Glutamatergic neuron (in vitro differentiated cells): ENCODE data around the gene MAP3K2. TPM values are rescaled to one million over a fixed set of nuclear protein-coding genes. Genes with fewer than 3 reads are reported as not detected.

ENCODE experiments used
- DNase-seq: peaks from one replicate; pipeline ENCODE4 v3.0.0; 2022
- H3K27ac Mint-ChIP-seq: one replicate; pipeline ENCODE4 v1.8.0; 2020; ENCODE audit warnings: mild to moderate bottlenecking, mixed read lengths, inconsistent platforms; ENCODE audit not compliant: unreplicated experiment
- H3K27me3 Mint-ChIP-seq: one replicate; pipeline ENCODE4 v1.8.0; 2020; ENCODE audit warnings: mild to moderate bottlenecking, moderate library complexity, mixed read lengths, inconsistent platforms; ENCODE audit not compliant: unreplicated experiment
- H3K36me3 Mint-ChIP-seq: one replicate; pipeline ENCODE4 v1.8.0; 2020; ENCODE audit warnings: mild to moderate bottlenecking, mixed read lengths, inconsistent platforms; ENCODE audit not compliant: unreplicated experiment
- H3K4me1 Mint-ChIP-seq: one replicate; pipeline ENCODE4 v1.8.0; 2020; ENCODE audit warnings: mild to moderate bottlenecking, low read depth, mixed read lengths, inconsistent platforms; ENCODE audit not compliant: unreplicated experiment
- H3K4me3 Mint-ChIP-seq: one replicate; pipeline ENCODE4 v1.8.0; 2020; ENCODE audit warnings: mild to moderate bottlenecking, mixed read lengths, inconsistent platforms; ENCODE audit not compliant: unreplicated experiment
- H3K9me3 Mint-ChIP-seq: one replicate; pipeline ENCODE4 v1.8.0; 2020; ENCODE audit warnings: mild to moderate bottlenecking, moderate library complexity, mixed read lengths, inconsistent platforms; ENCODE audit not compliant: unreplicated experiment
- total RNA-seq: library from RNA; stranded (reverse); fragmentation: NEBNext Ultra II Directional; extraction: Animal tissue kit (Norgen Biotek cat#: 25700); gene quantifications from one replicate; pipeline ENCODE4 v1.2.1, GENCODE V29; 2021; ENCODE audit not compliant: unreplicated experiment
- TF ChIP-seq, protein P1 (sequence below): fragments of 200-600 bp; sonication (generic); IDR thresholded peaks from one replicate; pipeline ENCODE4 v1.5.0; 2021; ENCODE audit not compliant: partially characterized antibody, unreplicated experiment

MAP3K2 gene
- total RNA-seq, 1 donor from 2014 or later = 42.7 TPM

DNA sequence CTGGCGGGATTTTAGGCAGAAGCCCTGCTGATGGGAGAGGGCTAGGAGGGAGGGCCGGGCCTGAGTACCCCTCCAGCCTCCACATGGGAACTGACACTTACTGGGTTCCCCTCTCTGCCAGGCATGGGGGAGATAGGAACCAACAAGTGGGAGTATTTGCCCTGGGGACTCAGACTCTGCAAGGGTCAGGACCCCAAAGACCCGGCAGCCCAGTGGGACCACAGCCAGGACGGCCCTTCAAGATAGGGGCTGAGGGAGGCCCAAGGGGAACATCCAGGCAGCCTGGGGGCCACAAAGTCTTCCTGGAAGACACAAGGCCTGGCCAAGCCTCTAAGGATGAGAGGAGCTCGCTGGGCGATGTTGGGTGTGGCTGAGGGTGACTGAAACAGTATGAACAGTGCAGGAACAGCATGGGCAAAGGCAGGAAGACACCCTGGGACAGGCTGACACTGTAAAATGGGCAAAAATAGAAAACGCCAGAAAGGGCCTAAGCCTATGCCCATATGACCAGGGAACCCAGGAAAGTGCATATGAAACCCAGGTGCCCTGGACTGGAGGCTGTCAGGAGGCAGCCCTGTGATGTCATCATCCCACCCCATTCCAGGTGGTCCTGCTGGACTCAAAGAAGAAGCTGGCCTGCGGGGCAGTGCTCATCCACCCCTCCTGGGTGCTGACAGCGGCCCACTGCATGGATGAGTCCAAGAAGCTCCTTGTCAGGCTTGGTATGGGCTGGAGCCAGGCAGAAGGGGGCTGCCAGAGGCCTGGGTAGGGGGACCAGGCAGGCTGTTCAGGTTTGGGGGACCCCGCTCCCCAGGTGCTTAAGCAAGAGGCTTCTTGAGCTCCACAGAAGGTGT is 39.0 kb upstream of the MAP3K2 start:
- H3K27me3 Mint-ChIP-seq = peaks cover 9% of the 10 kb centered on the region

DNA sequence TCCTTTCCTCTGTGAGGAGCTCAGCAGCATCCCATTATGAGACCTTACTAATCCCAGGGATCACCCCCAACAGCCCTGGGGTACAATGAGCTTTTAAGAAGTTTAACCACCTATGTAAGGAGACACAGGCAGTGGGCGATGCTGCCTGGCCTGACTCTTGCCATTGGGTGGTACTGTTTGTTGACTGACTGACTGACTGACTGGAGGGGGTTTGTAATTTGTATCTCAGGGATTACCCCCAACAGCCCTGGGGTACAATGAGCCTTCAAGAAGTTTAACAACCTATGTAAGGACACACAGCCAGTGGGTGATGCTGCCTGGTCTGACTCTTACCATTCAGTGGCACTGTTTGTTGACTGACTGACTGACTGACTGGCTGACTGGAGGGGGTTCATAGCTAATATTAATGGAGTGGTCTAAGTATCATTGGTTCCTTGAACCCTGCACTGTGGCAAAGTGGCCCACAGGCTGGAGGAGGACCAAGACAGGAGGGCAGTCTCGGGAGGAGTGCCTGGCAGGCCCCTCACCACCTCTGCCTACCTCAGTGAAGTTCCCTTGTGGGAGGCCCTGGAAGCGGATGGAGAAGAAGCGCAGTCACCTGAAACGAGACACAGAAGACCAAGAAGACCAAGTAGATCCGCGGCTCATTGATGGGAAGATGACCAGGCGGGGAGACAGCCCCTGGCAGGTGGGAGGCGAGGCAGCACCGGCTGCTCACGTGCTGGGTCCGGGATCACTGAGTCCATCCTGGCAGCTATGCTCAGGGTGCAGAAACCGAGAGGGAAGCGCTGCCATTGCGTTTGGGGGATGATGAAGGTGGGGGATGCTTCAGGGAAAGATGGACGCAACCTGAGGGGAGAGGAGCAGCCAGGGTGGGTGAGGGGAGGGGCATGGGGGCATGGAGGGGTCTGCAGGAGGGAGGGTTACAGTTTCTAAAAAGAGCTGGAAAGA is 38.0 kb upstream of the MAP3K2 start:
- no peak overlapping the region for H3K4me3 Mint-ChIP-seq
- TF ChIP-seq, protein P1, sequence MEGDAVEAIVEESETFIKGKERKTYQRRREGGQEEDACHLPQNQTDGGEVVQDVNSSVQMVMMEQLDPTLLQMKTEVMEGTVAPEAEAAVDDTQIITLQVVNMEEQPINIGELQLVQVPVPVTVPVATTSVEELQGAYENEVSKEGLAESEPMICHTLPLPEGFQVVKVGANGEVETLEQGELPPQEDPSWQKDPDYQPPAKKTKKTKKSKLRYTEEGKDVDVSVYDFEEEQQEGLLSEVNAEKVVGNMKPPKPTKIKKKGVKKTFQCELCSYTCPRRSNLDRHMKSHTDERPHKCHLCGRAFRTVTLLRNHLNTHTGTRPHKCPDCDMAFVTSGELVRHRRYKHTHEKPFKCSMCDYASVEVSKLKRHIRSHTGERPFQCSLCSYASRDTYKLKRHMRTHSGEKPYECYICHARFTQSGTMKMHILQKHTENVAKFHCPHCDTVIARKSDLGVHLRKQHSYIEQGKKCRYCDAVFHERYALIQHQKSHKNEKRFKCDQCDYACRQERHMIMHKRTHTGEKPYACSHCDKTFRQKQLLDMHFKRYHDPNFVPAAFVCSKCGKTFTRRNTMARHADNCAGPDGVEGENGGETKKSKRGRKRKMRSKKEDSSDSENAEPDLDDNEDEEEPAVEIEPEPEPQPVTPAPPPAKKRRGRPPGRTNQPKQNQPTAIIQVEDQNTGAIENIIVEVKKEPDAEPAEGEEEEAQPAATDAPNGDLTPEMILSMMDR = no peak
- H3K9me3 Mint-ChIP-seq = peaks cover 3% of the 10 kb centered on the region
- no peaks in the 10 kb centered on the region for H3K4me1 Mint-ChIP-seq
- H3K36me3 Mint-ChIP-seq = peaks cover 4% of the 10 kb centered on the region
- H3K27ac Mint-ChIP-seq = no peak overlapping the region
- DNase-seq = no peak
- peaks cover 11% of the 10 kb centered on the region for H3K27me3 Mint-ChIP-seq

More for the DNA sequence above, 39.0 kb upstream of the MAP3K2 start:
- Mint-ChIP-seq H3K36me3 (peaks cover 4% of the 10 kb centered on the region), H3K9me3 (peaks cover 3% of the 10 kb centered on the region), H3K4me3 (no peak overlapping the region), H3K27ac (no peak overlapping the region), H3K4me1 (no peaks in the 10 kb centered on the region)
- DNase-seq = no peak
- TF ChIP-seq, protein P1 = no peak

DNA sequence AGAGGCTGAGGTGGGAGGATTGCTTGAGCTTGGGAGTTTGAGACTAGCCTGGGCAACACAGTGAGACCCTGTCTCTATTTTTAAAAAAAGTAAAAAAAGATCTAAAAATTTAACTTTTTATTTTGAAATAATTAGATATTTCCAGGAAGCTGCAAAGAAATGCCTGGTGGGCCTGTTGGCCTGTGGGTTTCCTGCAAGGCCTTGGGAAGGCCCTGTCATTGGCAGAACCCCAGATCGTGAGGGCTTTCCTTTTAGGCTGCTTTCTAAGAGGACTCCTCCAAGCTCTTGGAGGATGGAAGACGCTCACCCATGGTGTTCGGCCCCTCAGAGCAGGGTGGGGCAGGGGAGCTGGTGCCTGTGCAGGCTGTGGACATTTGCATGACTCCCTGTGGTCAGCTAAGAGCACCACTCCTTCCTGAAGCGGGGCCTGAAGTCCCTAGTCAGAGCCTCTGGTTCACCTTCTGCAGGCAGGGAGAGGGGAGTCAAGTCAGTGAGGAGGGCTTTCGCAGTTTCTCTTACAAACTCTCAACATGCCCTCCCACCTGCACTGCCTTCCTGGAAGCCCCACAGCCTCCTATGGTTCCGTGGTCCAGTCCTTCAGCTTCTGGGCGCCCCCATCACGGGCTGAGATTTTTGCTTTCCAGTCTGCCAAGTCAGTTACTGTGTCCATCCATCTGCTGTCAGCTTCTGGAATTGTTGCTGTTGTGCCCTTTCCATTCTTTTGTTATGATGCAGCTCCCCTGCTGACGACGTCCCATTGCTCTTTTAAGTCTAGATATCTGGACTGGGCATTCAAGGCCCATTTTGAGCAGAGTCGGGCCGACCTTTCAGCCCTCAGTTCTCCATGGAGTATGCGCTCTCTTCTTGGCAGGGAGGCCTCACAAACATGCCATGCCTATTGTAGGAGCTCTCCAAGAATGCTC is 37.1 kb upstream of the MAP3K2 start:
- no peak overlapping the region for H3K27ac Mint-ChIP-seq
- no peak overlapping the region for H3K4me3 Mint-ChIP-seq
- TF ChIP-seq, protein P1 = no peak
- no peak for DNase-seq
- H3K4me1 Mint-ChIP-seq = no peaks in the 10 kb centered on the region
- H3K27me3 Mint-ChIP-seq = peaks cover 15% of the 10 kb centered on the region
- H3K9me3 Mint-ChIP-seq = peaks cover 3% of the 10 kb centered on the region
- peaks cover 4% of the 10 kb centered on the region for H3K36me3 Mint-ChIP-seq

DNA sequence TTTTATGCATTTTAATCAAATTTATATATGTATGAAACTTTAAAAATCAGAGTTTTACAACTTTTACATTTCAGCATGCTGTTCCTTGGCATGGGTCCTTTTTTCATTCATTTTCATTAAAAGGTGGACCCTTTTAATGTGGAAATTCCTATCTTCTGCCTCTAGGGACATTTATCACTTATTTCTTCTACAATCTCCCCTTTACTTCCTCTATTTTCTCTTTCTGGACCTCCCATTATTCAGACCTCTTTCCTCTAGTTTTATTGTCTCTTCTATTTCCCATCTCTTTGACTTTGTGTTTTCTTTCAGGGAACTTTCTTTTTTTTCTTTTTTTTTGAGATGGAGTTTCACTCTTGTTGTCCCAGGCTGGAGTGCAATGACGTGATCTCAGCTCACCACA is 36.1 kb upstream of the MAP3K2 start:
- no peak for DNase-seq
- H3K36me3 Mint-ChIP-seq = peaks cover 4% of the 10 kb centered on the region
- TF ChIP-seq, protein P1 = no peak
- H3K4me1 Mint-ChIP-seq = no peaks in the 10 kb centered on the region
- peaks cover 15% of the 10 kb centered on the region for H3K27me3 Mint-ChIP-seq
- H3K4me3 Mint-ChIP-seq = peak overlapping the region; percentile 53
- H3K9me3 Mint-ChIP-seq = peaks cover 3% of the 10 kb centered on the region
- no peak overlapping the region for H3K27ac Mint-ChIP-seq
